Kidney epithelial cell (primary cell): ENCODE results near the gene ERCC6. TPM values are rescaled to one million over a fixed set of nuclear protein-coding genes. Genes with fewer than 3 reads are reported as not detected.

Experiments used
- DNase-seq: peaks from one replicate; pipeline ENCODE4 v3.0.0-alpha.2; 2010; ENCODE audit warnings: low read depth
- H3K27me3 ChIP-seq: 2 replicates; pipeline ENCODE4 v1.6.0; 2011; ENCODE audit warnings: low read length; ENCODE audit not compliant: control insufficient read depth, insufficient read depth
- H3K36me3 ChIP-seq: 2 replicates; pipeline ENCODE4 v1.5.1; 2011; ENCODE audit warnings: low read length; ENCODE audit not compliant: control insufficient read depth, insufficient read depth
- H3K4me3 ChIP-seq: 2 replicates; pipeline ENCODE4 v1.5.1; 2011; ENCODE audit warnings: low read depth, mild to moderate bottlenecking, control low read depth, low read length
- total RNA-seq: library from RNA; depleted of rRNA; stranded (reverse); fragments of >200 nt; gene quantifications from 2 replicates; pipeline ENCODE4 v1.2.3, GENCODE V29; 2015
- TF ChIP-seq, protein P1 (sequence below): IDR thresholded peaks from 2 replicates; pipeline ENCODE4 v1.5.1; 2011; ENCODE audit warnings: mild to moderate bottlenecking, moderate library complexity, low read length, control low read depth, inconsistent platforms; ENCODE audit not compliant: insufficient read depth, poor library complexity, severe bottlenecking

The ERCC6 gene
- total RNA-seq, 1 donor from 2014 or later: 7.3 TPM

DNA sequence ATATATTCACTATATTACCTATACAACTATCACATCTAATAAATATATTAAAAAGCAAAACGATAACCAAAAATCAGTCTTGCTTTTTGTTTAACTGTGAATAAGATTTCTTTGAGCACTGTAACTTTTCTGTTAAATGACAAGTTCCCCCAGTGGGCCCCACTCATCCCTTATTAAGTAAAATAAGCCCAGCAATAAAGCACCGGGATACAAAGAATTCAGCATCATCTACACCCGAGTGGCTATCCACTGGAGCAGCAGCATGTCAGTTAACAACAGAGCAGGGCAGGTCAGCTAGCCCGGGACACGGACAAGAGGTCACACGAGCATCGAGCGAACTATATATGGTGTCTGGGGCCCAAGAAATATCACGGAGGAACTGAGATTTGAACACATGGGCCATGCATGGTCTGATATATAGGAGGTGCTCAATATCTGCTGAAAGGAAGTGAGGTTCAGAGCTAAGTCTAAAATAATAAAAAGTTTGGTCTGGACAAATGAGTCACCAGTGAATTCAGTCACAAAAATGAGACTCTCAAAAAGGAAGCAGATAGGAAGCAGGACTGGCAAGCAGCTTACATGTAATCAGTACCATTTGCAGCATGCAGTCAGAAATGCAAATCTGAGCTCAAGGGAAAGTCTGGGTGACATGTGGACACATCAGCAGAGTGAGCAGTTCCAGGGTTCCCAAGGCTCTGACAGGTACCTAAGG lies 4.1 kb downstream of the ERCC6 start:
- H3K27me3 ChIP-seq: no peaks in the 10 kb centered on the region
- no peaks in the 10 kb centered on the region for H3K36me3 ChIP-seq
- DNase-seq: no peak
- TF ChIP-seq, protein P1, sequence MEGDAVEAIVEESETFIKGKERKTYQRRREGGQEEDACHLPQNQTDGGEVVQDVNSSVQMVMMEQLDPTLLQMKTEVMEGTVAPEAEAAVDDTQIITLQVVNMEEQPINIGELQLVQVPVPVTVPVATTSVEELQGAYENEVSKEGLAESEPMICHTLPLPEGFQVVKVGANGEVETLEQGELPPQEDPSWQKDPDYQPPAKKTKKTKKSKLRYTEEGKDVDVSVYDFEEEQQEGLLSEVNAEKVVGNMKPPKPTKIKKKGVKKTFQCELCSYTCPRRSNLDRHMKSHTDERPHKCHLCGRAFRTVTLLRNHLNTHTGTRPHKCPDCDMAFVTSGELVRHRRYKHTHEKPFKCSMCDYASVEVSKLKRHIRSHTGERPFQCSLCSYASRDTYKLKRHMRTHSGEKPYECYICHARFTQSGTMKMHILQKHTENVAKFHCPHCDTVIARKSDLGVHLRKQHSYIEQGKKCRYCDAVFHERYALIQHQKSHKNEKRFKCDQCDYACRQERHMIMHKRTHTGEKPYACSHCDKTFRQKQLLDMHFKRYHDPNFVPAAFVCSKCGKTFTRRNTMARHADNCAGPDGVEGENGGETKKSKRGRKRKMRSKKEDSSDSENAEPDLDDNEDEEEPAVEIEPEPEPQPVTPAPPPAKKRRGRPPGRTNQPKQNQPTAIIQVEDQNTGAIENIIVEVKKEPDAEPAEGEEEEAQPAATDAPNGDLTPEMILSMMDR: no peak
- no peak overlapping the region for H3K4me3 ChIP-seq

GRCh38 chr10:49532461-49532860 lies 6.5 kb downstream of the ERCC6 start:
- TF ChIP-seq, protein P1: no peak
- no peaks in the 10 kb centered on the region for H3K27me3 ChIP-seq
- no peaks in the 10 kb centered on the region for H3K36me3 ChIP-seq
- H3K4me3 ChIP-seq: no peak overlapping the region
- no peak for DNase-seq

- Histone ChIP-seq H3K36me3 (peaks cover 1% of the 10 kb centered on the region), H3K27me3 (no peaks in the 10 kb centered on the region), H3K4me3 (no peak overlapping the region)
- DNase-seq: no peak
- TF ChIP-seq, protein P1: no peak
These were observed 9.9 kb downstream of the ERCC6 start for GRCh38 chr10:49528977-49529506.

- TF ChIP-seq, protein P1: no peak
- no peaks in the 10 kb centered on the region for H3K27me3 ChIP-seq
- H3K36me3 ChIP-seq: peaks cover 1% of the 10 kb centered on the region
- DNase-seq: no peak
- H3K4me3 ChIP-seq: no peak overlapping the region
These were observed 11.1 kb downstream of the ERCC6 start for GRCh38 chr10:49527850-49528249.

GRCh38 chr10:49527061-49527460 lies 11.9 kb downstream of the ERCC6 start:
- H3K36me3 ChIP-seq: peaks cover 1% of the 10 kb centered on the region
- no peak for DNase-seq
- TF ChIP-seq, protein P1: no peak
- H3K4me3 ChIP-seq: no peak overlapping the region
- no peaks in the 10 kb centered on the region for H3K27me3 ChIP-seq

DNA sequence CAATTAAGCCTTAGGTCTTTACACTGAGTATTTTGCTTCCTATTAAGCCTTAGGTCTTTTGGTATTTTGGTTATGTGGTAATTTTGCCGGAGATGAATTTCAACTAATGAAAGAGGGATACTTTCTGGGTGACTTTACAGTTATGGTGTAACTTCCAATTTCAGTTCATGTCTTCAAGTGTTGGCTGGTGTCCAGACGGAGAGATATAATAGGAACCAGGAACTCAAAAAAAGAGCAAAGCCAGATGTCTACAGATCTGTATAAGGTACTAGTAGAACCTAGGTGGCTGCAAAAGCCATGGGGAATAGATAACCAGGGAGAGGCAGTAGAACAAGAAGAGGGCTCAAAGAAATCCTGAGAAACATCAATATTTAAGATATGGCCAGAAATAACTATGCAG lies 12.3 kb downstream of the ERCC6 start:
- peaks cover 1% of the 10 kb centered on the region for H3K36me3 ChIP-seq
- TF ChIP-seq, protein P1: no peak
- H3K27me3 ChIP-seq: no peaks in the 10 kb centered on the region
- no peak overlapping the region for H3K4me3 ChIP-seq
- DNase-seq: no peak
